NB4 (cell line): Measurements from ENCODE around the gene GBGT1.
A peak's percentile ranks its signal among the peaks of the same experiment; 100 is the strongest.

ENCODE experiments used
- DNase-seq: peaks from one replicate; pipeline ENCODE4 v3.0.0; 2010; ENCODE audit warnings: low read depth
- H3K4me3 ChIP-seq: one replicate; pipeline ENCODE4 v1.5.1; 2011; ENCODE audit warnings: mild to moderate bottlenecking, low read depth, low read length, moderate library complexity
- MYC ChIP-seq: IDR thresholded peaks from 2 replicates; pipeline ENCODE4 v1.6.1; 2011; ENCODE audit warnings: low read depth, low read length
- POLR2A ChIP-seq: IDR thresholded peaks from 2 replicates; pipeline ENCODE4 v1.6.1; 2011; ENCODE audit warnings: mild to moderate bottlenecking; ENCODE audit not compliant: insufficient read length; ENCODE audit errors: extremely low read depth
- TF ChIP-seq, protein P1 (sequence below): IDR thresholded peaks from one replicate; pipeline ENCODE4 v1.5.1; 2012; ENCODE audit warnings: low read depth, low read length
- TF ChIP-seq, protein P2 (sequence below): IDR thresholded peaks from 2 replicates; pipeline ENCODE4 v1.6.1; 2011; ENCODE audit warnings: low read depth, low read length

Gene GBGT1

DNA sequence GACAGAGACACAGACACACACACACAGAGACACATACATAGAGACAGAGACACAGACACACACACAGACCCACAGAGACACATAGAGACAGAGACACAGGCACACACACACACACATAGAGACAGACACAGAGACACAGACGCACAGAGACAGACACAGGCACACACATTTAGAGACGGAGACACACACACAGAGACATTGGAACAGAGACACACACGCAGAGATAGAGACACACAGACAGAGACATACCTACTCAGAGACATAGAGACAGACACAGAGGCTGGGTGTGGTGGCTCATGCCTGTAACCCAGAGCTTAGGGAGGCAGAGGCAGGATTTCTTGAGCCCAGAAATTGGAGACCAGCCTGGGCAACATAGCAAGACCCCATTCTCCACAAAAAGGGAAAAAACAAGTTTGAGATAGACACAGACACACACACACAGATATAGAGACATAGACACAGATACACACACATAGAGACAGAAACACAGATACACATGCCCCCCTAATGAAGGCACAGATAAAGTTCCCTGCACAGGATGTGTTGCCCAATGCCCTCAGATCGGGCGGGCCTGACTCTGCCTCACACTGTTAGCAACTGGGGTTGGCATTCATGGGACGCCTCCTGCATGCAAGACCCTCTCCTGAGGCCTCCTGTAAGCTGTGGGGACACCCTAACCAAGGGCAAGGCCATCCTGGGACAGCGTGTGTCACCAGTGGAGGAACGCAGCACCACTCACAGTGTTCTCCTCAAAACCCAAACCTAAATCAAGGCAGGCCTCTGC lies 39.4 kb downstream of the GBGT1 start:
- TF ChIP-seq MYC (no peak), POLR2A (no peak)
- TF ChIP-seq, protein P1, sequence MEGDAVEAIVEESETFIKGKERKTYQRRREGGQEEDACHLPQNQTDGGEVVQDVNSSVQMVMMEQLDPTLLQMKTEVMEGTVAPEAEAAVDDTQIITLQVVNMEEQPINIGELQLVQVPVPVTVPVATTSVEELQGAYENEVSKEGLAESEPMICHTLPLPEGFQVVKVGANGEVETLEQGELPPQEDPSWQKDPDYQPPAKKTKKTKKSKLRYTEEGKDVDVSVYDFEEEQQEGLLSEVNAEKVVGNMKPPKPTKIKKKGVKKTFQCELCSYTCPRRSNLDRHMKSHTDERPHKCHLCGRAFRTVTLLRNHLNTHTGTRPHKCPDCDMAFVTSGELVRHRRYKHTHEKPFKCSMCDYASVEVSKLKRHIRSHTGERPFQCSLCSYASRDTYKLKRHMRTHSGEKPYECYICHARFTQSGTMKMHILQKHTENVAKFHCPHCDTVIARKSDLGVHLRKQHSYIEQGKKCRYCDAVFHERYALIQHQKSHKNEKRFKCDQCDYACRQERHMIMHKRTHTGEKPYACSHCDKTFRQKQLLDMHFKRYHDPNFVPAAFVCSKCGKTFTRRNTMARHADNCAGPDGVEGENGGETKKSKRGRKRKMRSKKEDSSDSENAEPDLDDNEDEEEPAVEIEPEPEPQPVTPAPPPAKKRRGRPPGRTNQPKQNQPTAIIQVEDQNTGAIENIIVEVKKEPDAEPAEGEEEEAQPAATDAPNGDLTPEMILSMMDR: no peak
- TF ChIP-seq, protein P2, sequence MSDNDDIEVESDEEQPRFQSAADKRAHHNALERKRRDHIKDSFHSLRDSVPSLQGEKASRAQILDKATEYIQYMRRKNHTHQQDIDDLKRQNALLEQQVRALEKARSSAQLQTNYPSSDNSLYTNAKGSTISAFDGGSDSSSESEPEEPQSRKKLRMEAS: no peak
- DNase-seq: no peak
- H3K4me3 ChIP-seq: no peak overlapping the region

DNA sequence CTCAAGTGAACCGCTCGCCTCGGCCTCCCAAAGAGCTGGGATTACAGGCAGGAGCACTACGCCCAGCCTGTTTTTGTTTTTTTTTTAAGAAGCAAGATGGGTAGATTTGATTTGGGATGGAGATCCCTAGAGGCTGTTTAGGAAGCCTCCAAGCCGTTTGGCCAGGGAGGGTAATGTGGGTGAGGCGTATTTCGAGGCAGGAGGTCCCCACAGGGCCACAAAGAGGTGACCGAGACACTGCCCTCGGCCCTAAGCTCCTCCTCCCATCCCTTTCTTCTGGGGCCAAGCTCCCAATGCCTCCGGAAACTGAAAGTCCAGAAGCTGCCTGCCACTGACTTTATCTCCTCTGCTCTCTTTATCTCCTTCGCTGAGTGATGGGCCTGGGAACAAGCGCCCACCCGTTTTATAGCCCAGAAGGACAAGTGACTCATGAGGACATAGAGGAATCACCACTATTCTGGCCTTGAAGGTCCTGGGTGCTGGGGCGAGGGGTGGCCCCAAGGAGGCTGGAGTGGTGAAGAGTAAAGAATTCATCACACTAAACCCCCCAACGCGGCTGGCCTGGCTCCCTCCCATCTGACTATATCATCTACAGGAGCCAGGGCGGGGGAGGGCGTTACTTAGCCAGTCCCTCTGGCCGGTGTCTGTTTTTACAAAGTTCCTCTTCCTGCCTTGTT lies 40.6 kb downstream of the GBGT1 start:
- peak; percentile 49 for DNase-seq
- no peak for TF ChIP-seq MYC
- TF ChIP-seq, protein P2: no peak
- TF ChIP-seq, protein P1: no peak
- TF ChIP-seq POLR2A: no peak
- H3K4me3 ChIP-seq: no peak overlapping the region

DNA sequence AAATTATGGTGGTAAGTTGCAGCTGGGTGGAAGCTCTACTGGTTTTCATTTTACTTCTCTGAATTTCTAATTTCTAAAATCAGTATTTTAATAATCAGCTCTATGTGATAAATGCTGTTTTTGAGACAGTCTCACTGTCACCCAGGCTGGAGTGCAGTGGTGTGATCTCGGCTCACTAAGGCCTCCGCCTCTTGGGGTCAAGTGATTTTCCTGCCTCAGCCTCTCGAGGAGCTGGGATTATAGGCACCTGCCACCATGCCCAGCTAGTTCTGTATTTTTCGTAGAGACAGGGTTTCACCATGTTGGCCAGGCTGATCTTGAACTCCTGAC lies 41.1 kb downstream of the GBGT1 start:
- DNase-seq: no peak
- TF ChIP-seq, protein P2: no peak
- TF ChIP-seq POLR2A (no peak), MYC (no peak)
- TF ChIP-seq, protein P1: no peak
- no peak overlapping the region for H3K4me3 ChIP-seq

DNA sequence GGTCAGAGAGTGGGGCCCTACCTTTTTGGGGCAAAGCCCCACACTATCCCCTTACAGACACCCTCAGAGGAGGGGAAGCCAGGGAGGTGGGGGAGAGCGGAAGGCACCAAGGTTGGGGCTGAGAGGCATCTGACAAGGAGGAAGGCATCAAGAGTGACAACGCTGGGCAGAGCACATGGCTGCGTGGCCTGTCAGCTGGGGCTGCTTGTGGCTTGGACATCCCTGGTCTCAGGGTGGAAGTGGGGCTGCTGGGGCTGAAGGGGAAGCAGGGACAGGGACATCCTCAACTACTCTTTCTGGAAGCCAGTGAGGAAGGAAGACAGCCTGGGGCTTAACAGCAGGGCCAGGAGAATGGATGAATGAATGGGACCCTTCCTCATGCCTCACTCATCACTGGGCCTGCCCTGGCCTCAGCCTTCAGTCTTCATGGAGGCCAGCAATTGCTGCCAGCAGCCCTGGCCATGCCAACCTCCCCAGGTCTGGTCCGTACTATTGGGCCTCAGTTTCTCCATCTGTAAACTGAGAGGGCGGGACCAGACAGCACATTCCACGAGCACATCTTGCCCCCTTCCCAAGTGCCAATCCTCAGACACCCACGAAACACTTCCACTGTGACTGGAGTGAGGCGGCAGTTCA lies 41.7 kb downstream of the GBGT1 start:
- no peak overlapping the region for H3K4me3 ChIP-seq
- peak; percentile 81 for DNase-seq
- TF ChIP-seq, protein P2: peak; percentile 92
- no peak for TF ChIP-seq POLR2A
- TF ChIP-seq, protein P1: no peak
- TF ChIP-seq MYC: peak; percentile 79

DNA sequence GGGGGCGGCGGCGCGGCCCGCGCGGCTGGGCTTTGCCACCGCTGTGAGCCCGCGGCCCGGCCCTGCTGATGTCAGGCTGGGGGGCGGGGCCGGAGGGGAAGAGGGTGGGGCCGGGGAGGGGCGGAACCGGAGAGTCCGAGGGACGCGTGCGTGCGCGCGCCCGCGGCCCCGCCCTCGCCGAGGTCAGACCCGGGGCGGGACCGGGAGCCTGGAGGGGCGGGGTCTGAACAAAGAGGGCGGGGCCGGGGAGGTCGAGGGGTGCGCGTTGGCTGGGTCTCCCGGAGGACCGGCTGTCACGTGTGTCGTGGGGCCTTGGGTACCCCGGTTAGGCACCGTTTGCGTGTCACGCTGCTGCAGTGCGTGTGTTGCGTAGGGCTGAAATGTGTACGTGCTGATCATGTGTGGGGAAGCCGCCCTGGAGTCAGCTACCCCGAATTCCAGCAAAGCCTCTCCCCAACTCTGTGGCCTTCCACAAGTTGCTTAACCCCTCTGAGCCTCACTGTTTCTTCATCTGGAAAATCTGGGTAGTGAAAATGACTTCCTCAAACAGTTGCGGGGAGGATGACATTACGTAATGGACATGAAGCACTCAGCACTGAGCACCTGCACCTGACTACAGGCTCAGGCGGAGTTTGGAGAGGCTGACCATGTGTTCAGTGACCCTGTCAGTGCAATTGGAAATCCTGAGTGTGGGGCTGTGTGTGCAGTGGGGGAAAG lies 42.4 kb downstream of the GBGT1 start, which contains the start of gene RALGDS:
RALGDS (minus strand) TSS at position 43 of the 717 bp plus-strand sequence. CDS start 86 bp downstream, outside the sequence.
- peak; percentile 95 for DNase-seq
- peak within 1 kb of the TSS; percentile 47 for H3K4me3 ChIP-seq
- TF ChIP-seq, protein P2: no peak
- TF ChIP-seq POLR2A (no peak), MYC (no peak; the same call in none of the 2 replicates)
- TF ChIP-seq, protein P1: no peak
